WERI-Rb-1 (cell line): Measurements from ENCODE around the gene TMEM182.

ENCODE experiments used
- DNase-seq: peaks from one replicate; pipeline ENCODE4 v3.0.0-alpha.2; 2020
- H3K27ac ChIP-seq: fragments of 250-450 bp; sonication (Bioruptor Pico); 2 replicates; pipeline ENCODE4 v1.5.1; 2020; ENCODE audit warnings: mild to moderate bottlenecking, moderate library complexity
- H3K27me3 ChIP-seq: fragments of 250-450 bp; sonication (Bioruptor Pico); 2 replicates; pipeline ENCODE4 v1.5.1; 2021; ENCODE audit warnings: mild to moderate bottlenecking, low read depth, moderate library complexity; ENCODE audit not compliant: insufficient read depth, severe bottlenecking
- H3K36me3 ChIP-seq: fragments of 250-450 bp; sonication (Bioruptor Pico); 2 replicates; pipeline ENCODE4 v1.5.1; 2020; ENCODE audit warnings: mild to moderate bottlenecking, moderate library complexity
- H3K4me3 ChIP-seq: 2 replicates; pipeline ENCODE4 v1.5.1; 2011; ENCODE audit warnings: low read depth, mild to moderate bottlenecking, control low read depth, low read length
- H3K9me3 ChIP-seq: fragments of 250-450 bp; sonication (Bioruptor Pico); 2 replicates; pipeline ENCODE4 v1.5.1; 2021; ENCODE audit warnings: mild to moderate bottlenecking, moderate library complexity; ENCODE audit not compliant: severe bottlenecking
- CTCF ChIP-seq: IDR thresholded peaks from 2 replicates; pipeline ENCODE4 v1.5.1; 2011; ENCODE audit warnings: low read depth, mild to moderate bottlenecking, control low read depth, inconsistent platforms, low read length

Gene TMEM182

GRCh38 chr2:102758439-102758838, 3.4 kb upstream of the TMEM182 start:
- no peak for DNase-seq
- Histone ChIP-seq H3K27ac (no peak overlapping the region), H3K9me3 (no peaks in the 10 kb centered on the region), H3K36me3 (no peaks in the 10 kb centered on the region), H3K4me3 (no peak overlapping the region), H3K27me3 (no peaks in the 10 kb centered on the region)
- TF ChIP-seq CTCF, result no peak

GRCh38 chr2:102764083-102764482, 2.3 kb downstream of the TMEM182 start:
- Histone ChIP-seq H3K4me3 (no peak overlapping the region), H3K27ac (no peak overlapping the region), H3K27me3 (no peaks in the 10 kb centered on the region), H3K9me3 (no peaks in the 10 kb centered on the region), H3K36me3 (no peaks in the 10 kb centered on the region)
- no peak for TF ChIP-seq CTCF
- DNase-seq, result no peak

- no peaks in the 10 kb centered on the region for H3K36me3 ChIP-seq
- no peak overlapping the region for H3K4me3 ChIP-seq
- DNase-seq, result no peak
- no peaks in the 10 kb centered on the region for H3K9me3 ChIP-seq
- TF ChIP-seq CTCF, result no peak
- H3K27ac ChIP-seq, result no peak overlapping the region
- H3K27me3 ChIP-seq, result no peaks in the 10 kb centered on the region
Measured at GRCh38 chr2:102765061-102765460, 3.2 kb downstream of the TMEM182 start.

- TF ChIP-seq CTCF, result no peak
- no peak for DNase-seq
Measured at GRCh38 chr2:102768253-102768652, 6.4 kb downstream of the TMEM182 start.

GRCh38 chr2:102768892-102769291, 7.1 kb downstream of the TMEM182 start:
- Histone ChIP-seq H3K4me3 (no peak overlapping the region), H3K9me3 (no peaks in the 10 kb centered on the region), H3K36me3 (no peaks in the 10 kb centered on the region), H3K27me3 (no peaks in the 10 kb centered on the region), H3K27ac (no peak overlapping the region)
- no peak for DNase-seq
- TF ChIP-seq CTCF, result no peak

More at GRCh38 chr2:102768253-102768652, 6.4 kb downstream of the TMEM182 start:
- H3K36me3 ChIP-seq, result no peaks in the 10 kb centered on the region
- H3K4me3 ChIP-seq, result no peak overlapping the region
- H3K27me3 ChIP-seq, result no peaks in the 10 kb centered on the region
- no peak overlapping the region for H3K27ac ChIP-seq
- H3K9me3 ChIP-seq, result no peaks in the 10 kb centered on the region

GRCh38 chr2:102770506-102770905, 8.7 kb downstream of the TMEM182 start:
- Histone ChIP-seq H3K27me3 (no peaks in the 10 kb centered on the region), H3K27ac (no peak overlapping the region), H3K4me3 (no peak overlapping the region), H3K9me3 (no peaks in the 10 kb centered on the region), H3K36me3 (no peaks in the 10 kb centered on the region)
- no peak for TF ChIP-seq CTCF
- DNase-seq, result no peak
